Endothelial cell of umbilical vein (primary cell): ENCODE data around the gene COL5A1. TPM values are rescaled to one million over a fixed set of nuclear protein-coding genes. Genes with fewer than 3 reads are reported as not detected.

Source experiments
- BruUV-seq: library from RNA; stranded (reverse); fragments of 400-500 nt; replicated peaks from 2 replicates; lab custom pipeline; 2021; lab: Mats Ljungman, UMichigan
- CTCF ChIA-PET: fragments of 300-600, 350-600 bp; sonication (Branson Sonifier 250); formaldehyde crosslinking; loops from one replicate; lab custom pipeline; 2021; ENCODE audit warnings: antibody characterized with exemption, inconsistent platforms; lab: Charles Lee
- POLR2A ChIA-PET: fragments of 300-600, 350-600 bp; sonication (Branson Sonifier 250); formaldehyde crosslinking; loops from one replicate; lab custom pipeline; 2021; ENCODE audit warnings: antibody characterized with exemption, inconsistent platforms; lab: Charles Lee
- DNase-seq: peaks from one replicate; pipeline ENCODE4 v3.0.0-alpha.2; 2011; ENCODE audit warnings: low read depth, low spot score
- FAIRE-seq: peaks from 2 replicates; lab custom pipeline; 2011; peaks lifted over from hg19 to GRCh38; lab: Jason Lieb, UNC
- H2AFZ ChIP-seq: 2 replicates; pipeline ENCODE4 v1.6.0; 2012; ENCODE audit warnings: low read depth, low read length, control low read depth, inconsistent platforms
- H3K27ac ChIP-seq: 2 replicates; pipeline ENCODE4 v1.5.1; 2011; ENCODE audit warnings: low read depth, mild to moderate bottlenecking, control low read depth, low read length, moderate library complexity; ENCODE audit not compliant: insufficient read depth
- H3K27me3 ChIP-seq, 2 experiments: 2 replicates each; pipeline versions ENCODE4 v1.6.0 to v1.6.1; 2011; ENCODE audit warnings: low read length in 2 of 2, mixed read lengths in 1 of 2; ENCODE audit not compliant: control insufficient read depth in 2 of 2, insufficient read depth in 2 of 2
- H3K36me3 ChIP-seq, 2 experiments: 2 replicates in 1 of 2; 3 replicates in 1 of 2; pipeline ENCODE4 v1.5.1; 2011; ENCODE audit warnings: low read length in 2 of 2, mild to moderate bottlenecking in 1 of 2, moderate library complexity in 1 of 2; ENCODE audit not compliant: control insufficient read depth in 2 of 2, insufficient read depth in 2 of 2; ENCODE audit errors: extremely low read depth in 1 of 2
- H3K4me1 ChIP-seq: 3 replicates; pipeline ENCODE4 v1.5.1; 2011; ENCODE audit warnings: mild to moderate bottlenecking, low read length; ENCODE audit not compliant: control insufficient read depth, insufficient read depth; ENCODE audit errors: extremely low read depth
- H3K4me2 ChIP-seq: 2 replicates; pipeline ENCODE4 v1.6.1; 2011; ENCODE audit warnings: low read length, control low read depth, mixed read lengths; ENCODE audit not compliant: insufficient read depth
- H3K4me3 ChIP-seq, 3 experiments: fragments of 200-600 bp in 1 of 3; sonication (generic), shearing (Covaris generic) in 1 of 3; replicated peaks in 1 of 3; 2 replicates each; pipeline ENCODE4 v1.5.1; 2011 to 2016; ENCODE audit warnings: control low read depth in 3 of 3, low read length in 3 of 3, mild to moderate bottlenecking in 2 of 3, inconsistent platforms in 1 of 3, low read depth in 1 of 3, moderate library complexity in 1 of 3; ENCODE audit not compliant: insufficient read depth in 1 of 3
- H3K79me2 ChIP-seq: 2 replicates; pipeline ENCODE4 v1.6.0; 2012; ENCODE audit warnings: low read length, inconsistent platforms; ENCODE audit not compliant: control insufficient read depth, insufficient read depth
- H3K9ac ChIP-seq: replicated peaks from 2 replicates; pipeline ENCODE3; 2011; ENCODE audit warnings: low read length, control low read depth; ENCODE audit not compliant: insufficient read depth; ENCODE audit errors: extremely low read depth
- H3K9me1 ChIP-seq: replicated peaks from 3 replicates; pipeline ENCODE4 v1.6.0; 2011; ENCODE audit warnings: mild to moderate bottlenecking, low read length; ENCODE audit not compliant: control insufficient read depth, insufficient read depth; ENCODE audit errors: extremely low read depth
- H3K9me3 ChIP-seq: replicated peaks from 2 replicates; pipeline ENCODE4 v1.5.1; 2012; ENCODE audit warnings: low read length, inconsistent platforms; ENCODE audit not compliant: control insufficient read depth, insufficient read depth
- H4K20me1 ChIP-seq: replicated peaks from 2 replicates; pipeline ENCODE3; 2011; ENCODE audit warnings: mild to moderate bottlenecking, low read length; ENCODE audit not compliant: control insufficient read depth, insufficient read depth; ENCODE audit errors: extremely low read depth
- EZH2 ChIP-seq: IDR thresholded peaks from 2 replicates; pipeline ENCODE4 v1.6.1; 2012; ENCODE audit warnings: borderline replicate concordance, low read depth, mild to moderate bottlenecking, moderate library complexity, low read length, inconsistent platforms; ENCODE audit not compliant: severe bottlenecking
- FOS ChIP-seq: IDR thresholded peaks from 2 replicates; pipeline ENCODE4 v1.6.1; 2011; ENCODE audit warnings: mild to moderate bottlenecking, low read length, moderate library complexity, borderline replicate concordance; ENCODE audit not compliant: insufficient read depth
- GATA2 ChIP-seq: IDR thresholded peaks from 2 replicates; pipeline ENCODE4 v1.7.0; 2011; ENCODE audit warnings: low read depth, mild to moderate bottlenecking, moderate library complexity, mixed read lengths, low read length; ENCODE audit not compliant: insufficient read length, insufficient read depth
- JUN ChIP-seq: IDR thresholded peaks from 2 replicates; pipeline ENCODE4 v1.6.1; 2011; ENCODE audit warnings: borderline replicate concordance, low read depth; ENCODE audit not compliant: insufficient read length, insufficient read depth
- MYC ChIP-seq: IDR thresholded peaks from one replicate; pipeline ENCODE4 v1.6.1; 2011; ENCODE audit warnings: mild to moderate bottlenecking, low read depth, low read length
- POLR2A ChIP-seq: IDR thresholded peaks from 2 replicates; pipeline ENCODE4 v1.6.1; 2012; ENCODE audit warnings: low read depth, mild to moderate bottlenecking, control low read depth, low read length
- POLR2AphosphoS5 ChIP-seq: IDR thresholded peaks from 2 replicates; pipeline ENCODE4 v1.6.1; 2012; ENCODE audit warnings: low read depth, mild to moderate bottlenecking, control low read depth, low read length, moderate library complexity; ENCODE audit not compliant: insufficient read depth
- dilution Hi-C: fragments of 300-500 bp; cut with MboI; formaldehyde crosslinking; loops from one replicate; pipeline ENCODE4 v1.15.0; 2019; ENCODE audit warnings: low sequenced_read_pairs; ENCODE audit not compliant: extremely low pct_ligation_motif_present
- intact Hi-C: fragments of 100-400 bp; cut with micrococcal nuclease; formaldehyde crosslinking; loops from one replicate; pipeline ENCODE4 v1.10.0; 2022
- polyA plus RNA-seq, 4 experiments: library from polyadenylated mRNA; depleted of rRNA in 3 of 4; stranded (reverse) in 3 of 4; unstranded in 1 of 4; fragments of >200 nt; gene quantifications; 2 replicates each; pipeline versions ENCODE4 v1.2.1 to v1.2.3, GENCODE V29; 2011 to 2012; ENCODE audit warnings: missing spikeins in 1 of 4
- total RNA-seq: library from RNA; stranded (reverse); gene quantifications from 2 replicates; pipeline ENCODE4 v1.2.3, GENCODE V29; 2021
- TF ChIP-seq, protein P1 (sequence below): IDR thresholded peaks from 2 replicates; pipeline ENCODE4 v1.6.1; 2011; ENCODE audit not compliant: insufficient read depth, insufficient read length
- TF ChIP-seq, protein P2 (sequence below), 2 donors: IDR thresholded peaks; 1 replicate in 1 of 2; 2 replicates in 1 of 2; pipeline ENCODE4 v1.5.1; 2011; ENCODE audit warnings: low read length in 2 of 2, mild to moderate bottlenecking in 2 of 2, moderate library complexity in 2 of 2, control low read depth in 1 of 2, inconsistent platforms in 1 of 2, low read depth in 1 of 2; ENCODE audit not compliant: insufficient read depth in 1 of 2; ENCODE audit errors: extremely low read depth in 1 of 2

Gene COL5A1
- total and polyA plus RNA-seq, 2 donors (not counting 3 experiments of a cell fraction or from before 2014, with no cell fraction given), result 97.4 to 175 TPM

GRCh38 chr9:134637696-134638501, 3.7 kb upstream of the COL5A1 start:
- dilution Hi-C loops, result no loop called here
- DNase-seq, result no peak
- intact Hi-C loops, result no loop called here
- peaks cover 6% of the 10 kb centered on the region for H3K4me1 ChIP-seq
- no peaks in the 10 kb centered on the region for H4K20me1 ChIP-seq
- ChIA-PET POLR2A (no interaction called here), CTCF (interaction anchor here (1.4 to 1.5 kb wide), 2 partner anchors 51 to 60 kb away, joined by 4 read pairs; no protein-coding TSS in a partner anchor)
- FAIRE-seq, result no peak
- H3K79me2 ChIP-seq, result peaks cover 9% of the 10 kb centered on the region
- H3K36me3 ChIP-seq, result no peaks in the 10 kb centered on the region
- H3K9me3 ChIP-seq, result no peaks in the 10 kb centered on the region
- no peak overlapping the region for H3K9ac ChIP-seq
- no TSS peak for BruUV-seq
- H3K4me2 ChIP-seq, result no peak overlapping the region
- no peaks in the 10 kb centered on the region for H3K27me3 ChIP-seq
- no peak overlapping the region for H2AFZ ChIP-seq
- no peak overlapping the region for H3K4me3 ChIP-seq
- H3K27ac ChIP-seq, result no peak overlapping the region
- TF ChIP-seq MYC (no peak), EZH2 (no peak), FOS (no peak), POLR2AphosphoS5 (no peak), JUN (no peak), POLR2A (no peak), GATA2 (no peak)
- TF ChIP-seq, protein P1, sequence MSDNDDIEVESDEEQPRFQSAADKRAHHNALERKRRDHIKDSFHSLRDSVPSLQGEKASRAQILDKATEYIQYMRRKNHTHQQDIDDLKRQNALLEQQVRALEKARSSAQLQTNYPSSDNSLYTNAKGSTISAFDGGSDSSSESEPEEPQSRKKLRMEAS, result no peak
- TF ChIP-seq, protein P2, sequence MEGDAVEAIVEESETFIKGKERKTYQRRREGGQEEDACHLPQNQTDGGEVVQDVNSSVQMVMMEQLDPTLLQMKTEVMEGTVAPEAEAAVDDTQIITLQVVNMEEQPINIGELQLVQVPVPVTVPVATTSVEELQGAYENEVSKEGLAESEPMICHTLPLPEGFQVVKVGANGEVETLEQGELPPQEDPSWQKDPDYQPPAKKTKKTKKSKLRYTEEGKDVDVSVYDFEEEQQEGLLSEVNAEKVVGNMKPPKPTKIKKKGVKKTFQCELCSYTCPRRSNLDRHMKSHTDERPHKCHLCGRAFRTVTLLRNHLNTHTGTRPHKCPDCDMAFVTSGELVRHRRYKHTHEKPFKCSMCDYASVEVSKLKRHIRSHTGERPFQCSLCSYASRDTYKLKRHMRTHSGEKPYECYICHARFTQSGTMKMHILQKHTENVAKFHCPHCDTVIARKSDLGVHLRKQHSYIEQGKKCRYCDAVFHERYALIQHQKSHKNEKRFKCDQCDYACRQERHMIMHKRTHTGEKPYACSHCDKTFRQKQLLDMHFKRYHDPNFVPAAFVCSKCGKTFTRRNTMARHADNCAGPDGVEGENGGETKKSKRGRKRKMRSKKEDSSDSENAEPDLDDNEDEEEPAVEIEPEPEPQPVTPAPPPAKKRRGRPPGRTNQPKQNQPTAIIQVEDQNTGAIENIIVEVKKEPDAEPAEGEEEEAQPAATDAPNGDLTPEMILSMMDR (IDR thresholded peaks at IDR 0.05; ENCODE audit: extremely low read depth in 1 of 2, insufficient read depth in 1 of 2, low read depth in 1 of 2, low read length in 2 of 2), result no peak
- H3K9me1 ChIP-seq, result no peaks in the 10 kb centered on the region
